NCI-H82 treated with DMSO at 0.1 percent for 48 hours (cell line): ENCODE measurements around the gene RAD21L1.
A peak's percentile ranks its signal among the peaks of the same experiment; 100 is the strongest.
"Not testable (repeated sequence)": the region's sequence is repeated elsewhere in the genome, so short reads cannot be mapped to it uniquely, and the experiment has no call there.

Source experiments
- DNase-seq: peaks from one replicate; lab custom pipeline; 2025; ENCODE audit not compliant: unreplicated experiment; lab: John Stamatoyannopoulos, UW

Gene RAD21L1

DNA sequence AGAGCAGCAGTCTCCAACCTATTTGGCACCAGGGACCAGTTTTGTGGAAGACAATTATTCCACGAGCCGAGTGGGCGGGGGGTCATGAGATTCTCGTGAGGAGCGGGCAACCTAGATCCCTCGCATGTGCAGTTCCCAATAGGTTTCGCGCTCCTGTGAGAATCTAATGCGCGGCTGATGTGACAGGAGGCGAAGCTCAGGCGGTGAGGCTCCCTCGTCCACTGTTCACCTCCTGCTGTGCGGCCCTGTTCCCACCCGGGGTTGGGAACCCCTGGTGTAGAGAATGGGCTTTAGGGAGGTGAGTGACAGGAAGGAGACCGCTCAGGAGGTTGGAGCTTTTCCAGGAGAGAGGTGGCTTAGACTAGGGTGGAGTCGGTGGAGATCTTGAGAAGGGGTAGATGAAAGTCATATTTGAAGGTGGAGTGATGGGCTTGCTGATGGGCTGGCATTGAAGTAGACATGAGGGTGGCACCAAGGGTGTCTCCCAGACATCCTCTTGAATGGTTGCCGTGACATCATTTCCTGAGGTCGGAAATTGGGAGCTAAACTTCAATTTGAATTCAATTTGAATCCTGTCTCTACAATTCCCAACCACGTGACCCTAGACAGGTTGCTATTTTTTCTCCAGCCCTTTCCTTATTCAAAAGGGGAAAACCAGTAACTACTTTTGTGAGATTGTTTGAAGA lies 1.5 kb upstream of the RAD21L1 start:
- no peak for DNase-seq

DNA sequence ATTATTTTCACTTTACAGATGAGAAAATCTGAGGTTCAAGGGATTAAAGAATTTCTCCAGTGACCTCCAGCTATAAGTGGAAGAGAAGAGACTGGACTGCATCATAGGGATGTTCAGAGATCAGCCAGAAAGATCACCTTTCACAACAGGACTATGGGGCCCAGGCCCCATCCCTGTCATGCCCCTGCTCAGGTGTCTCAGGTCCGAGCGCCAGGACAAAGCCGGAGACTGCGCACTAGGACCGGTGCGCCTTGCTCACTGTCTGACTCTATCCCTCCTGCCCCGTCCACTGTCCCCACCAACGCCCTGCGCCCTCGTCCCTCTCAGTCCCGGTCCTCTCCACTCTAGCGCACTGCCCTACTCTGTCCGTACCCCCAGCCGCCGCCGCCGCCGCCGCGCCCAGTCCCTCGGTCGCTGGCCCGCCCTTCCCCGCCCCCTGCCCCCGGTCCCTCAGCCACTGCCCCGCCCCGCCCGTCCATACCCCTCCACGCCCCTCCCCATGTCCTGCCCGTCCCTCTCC lies 521 bp upstream of the RAD21L1 start:
- DNase-seq = peak; percentile 51

DNA sequence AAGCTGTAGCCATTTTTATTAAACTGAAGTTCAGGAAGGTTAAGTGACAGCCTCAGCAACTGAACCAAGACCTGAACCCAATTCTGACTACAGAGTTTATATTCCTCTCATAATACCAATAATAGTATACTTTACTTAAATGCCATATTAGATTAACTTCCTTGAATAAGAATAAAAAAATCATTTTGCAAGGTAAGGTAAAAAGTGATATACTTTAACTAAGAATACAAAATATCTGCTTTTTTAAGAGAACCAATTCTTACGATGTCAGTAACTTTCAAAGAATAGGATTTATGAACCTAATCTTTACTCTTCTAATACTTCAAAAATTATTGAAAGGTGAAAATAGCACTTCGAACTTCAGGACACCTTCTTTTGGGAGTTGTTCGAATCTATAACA lies 3.7 kb downstream of the RAD21L1 start:
- no peak for DNase-seq

DNA sequence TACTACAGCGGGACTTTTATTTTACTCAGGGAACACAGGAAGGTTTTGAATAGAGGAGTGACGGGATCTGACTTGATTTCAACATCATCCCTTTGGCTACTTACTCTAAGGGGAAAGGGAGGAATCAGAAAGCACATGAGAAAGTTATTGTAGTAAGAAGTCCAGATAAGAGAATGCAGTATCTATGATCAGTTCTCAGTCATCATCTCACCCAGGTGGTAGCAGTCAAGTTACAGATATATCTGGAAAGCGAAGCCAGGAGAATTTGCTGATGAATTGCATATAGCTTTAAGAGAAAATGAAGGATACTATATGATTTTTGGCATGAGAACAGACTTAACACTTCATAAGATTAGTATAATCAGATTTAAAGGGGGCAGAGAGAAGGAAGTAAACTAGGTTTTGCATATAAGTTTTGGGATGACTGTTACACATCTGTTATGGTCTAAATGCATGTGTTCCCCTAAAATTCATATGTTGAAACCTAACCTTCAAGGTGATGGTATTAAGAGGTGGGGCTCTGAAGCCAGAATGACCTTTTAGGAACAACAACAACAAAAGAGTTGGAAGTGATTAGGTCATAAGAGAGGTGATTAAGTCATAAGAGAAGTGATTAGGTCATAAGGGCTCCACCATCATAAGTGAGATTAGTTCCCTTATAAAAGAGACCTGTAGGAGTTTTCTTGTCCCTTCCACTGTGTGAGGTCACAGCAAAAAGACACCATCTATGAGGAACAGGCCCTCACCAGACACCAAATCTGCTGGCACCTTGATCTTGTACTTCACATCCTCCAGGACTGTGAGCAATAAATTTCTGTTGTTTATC lies 6.7 kb downstream of the RAD21L1 start:
- DNase-seq = no peak

GRCh38 chr20:1240549-1240948 lies 14.7 kb downstream of the RAD21L1 start:
- DNase-seq = no peak

DNA sequence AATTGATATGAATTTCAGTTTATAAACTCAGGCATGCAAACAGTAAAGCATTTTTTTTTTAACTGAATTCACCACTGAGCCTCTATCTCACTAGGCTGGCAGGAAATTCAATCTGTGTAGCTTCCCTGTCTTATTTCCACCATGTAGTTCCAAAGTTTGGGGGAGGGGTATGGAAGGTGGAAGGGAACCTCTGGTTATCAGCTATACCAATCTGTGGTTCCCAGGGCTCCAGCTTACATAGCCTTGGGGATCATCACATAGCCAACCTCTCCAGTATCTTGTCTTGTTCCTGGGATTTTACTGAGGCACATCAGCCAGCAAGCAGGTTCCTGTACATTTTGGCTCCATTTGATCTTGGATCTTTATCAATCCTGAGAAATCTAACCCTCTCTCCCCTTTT lies 15.6 kb downstream of the RAD21L1 start:
- no peak for DNase-seq

DNA sequence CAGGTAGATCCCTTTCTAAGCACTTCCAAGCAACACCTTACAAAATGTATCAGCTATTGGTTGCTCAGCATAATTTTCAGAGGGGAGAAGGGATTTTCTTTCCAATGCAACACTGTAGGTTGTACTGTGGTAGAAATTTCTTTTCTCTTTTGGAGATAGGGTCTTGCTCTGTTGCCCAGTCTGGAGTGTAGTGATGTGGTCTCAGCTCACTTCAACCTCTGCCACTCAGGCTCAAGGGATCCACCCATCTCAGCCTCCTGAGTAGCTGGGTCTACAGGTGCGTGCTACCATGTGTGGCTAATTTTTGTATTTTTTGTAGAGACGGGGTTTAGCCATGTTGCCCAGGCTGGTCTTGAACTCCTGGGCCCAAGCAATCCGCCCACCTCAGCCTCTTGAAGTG lies 16.3 kb downstream of the RAD21L1 start:
- DNase-seq = no peak

- no peak for DNase-seq
These were observed 16.7 kb downstream of the RAD21L1 start for GRCh38 chr20:1242530-1242929.

DNA sequence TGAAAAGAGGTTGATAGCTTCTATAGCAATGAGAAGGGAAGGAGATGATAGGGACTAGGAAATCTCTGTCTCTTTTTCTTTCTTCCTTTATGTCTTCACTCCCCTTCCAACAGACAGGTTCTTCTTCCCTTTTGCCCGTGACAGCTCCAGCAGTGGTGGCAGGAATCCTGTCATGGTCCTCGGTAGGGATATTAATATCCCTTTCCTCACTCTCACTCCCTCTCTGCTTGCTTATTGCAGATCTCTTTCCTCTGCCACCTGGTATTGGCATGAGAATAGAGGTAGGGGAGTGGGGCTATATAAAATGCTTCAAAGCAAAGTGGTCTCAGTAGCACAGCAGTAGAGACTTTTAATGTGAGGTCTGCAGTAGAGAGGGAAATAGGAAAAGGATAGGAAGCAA lies 19.7 kb downstream of the RAD21L1 start:
- no peak for DNase-seq

- DNase-seq = no peak
These were observed 21.8 kb downstream of the RAD21L1 start for GRCh38 chr20:1247689-1248088.

DNA sequence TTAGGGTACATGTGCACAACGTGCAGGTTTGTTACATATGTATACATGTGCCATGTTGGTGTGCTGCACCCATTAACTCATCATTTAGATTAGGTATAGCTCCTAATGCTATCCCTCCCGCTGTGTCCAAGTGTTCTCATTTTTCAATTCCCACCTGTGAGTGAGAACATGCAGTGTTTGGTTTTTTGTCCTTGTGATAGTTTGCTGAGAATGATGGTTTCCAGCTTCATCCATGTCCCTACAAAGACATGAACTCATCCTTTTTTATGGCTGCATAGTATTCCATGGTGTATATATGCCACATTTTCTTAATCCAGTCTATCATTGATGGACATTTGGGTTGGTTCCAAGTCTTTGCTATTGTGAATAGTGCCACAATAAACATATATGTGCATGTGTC lies 24.4 kb downstream of the RAD21L1 start:
- DNase-seq = not testable (repeated sequence)

DNA sequence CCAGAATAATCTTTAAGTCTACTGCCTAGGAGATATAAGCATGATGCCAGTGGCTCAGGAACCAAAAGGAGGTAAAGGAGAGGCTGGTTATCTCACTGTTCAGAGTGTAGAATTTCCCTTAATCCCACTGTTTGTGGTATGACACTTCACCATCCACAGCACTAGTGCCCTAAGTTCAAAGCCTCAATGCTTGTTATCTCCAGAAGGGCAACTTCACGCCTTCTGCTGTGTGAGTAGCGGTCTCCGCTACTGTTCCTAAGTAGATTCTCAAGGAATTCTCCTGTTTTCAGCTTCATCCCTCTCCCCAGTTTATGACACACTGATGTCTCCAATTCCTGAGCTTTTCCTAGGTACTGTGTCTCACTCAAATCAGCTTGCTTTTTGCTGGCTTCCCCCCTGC lies 26.6 kb downstream of the RAD21L1 start:
- no peak for DNase-seq

DNA sequence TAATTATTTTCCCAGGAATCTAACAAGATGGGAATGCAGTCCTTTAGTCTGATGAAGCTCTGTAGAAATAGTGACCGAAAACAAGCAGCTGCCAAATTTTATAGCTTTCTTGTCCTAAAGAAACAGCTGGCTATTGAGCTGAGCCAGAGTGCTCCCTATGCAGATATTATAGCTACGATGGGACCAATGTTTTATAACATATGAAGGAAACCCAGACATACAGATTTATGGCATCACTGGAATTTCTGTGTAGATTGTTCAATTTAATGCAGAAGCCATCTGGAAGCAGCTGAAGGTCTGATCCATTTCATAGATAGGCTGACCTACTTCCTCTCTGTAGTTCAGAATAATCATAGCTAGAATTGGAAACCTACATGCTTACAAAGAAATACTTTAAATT lies 28.4 kb downstream of the RAD21L1 start:
- no peak for DNase-seq

GRCh38 chr20:1255675-1256074 lies 29.8 kb downstream of the RAD21L1 start:
- no peak for DNase-seq

DNA sequence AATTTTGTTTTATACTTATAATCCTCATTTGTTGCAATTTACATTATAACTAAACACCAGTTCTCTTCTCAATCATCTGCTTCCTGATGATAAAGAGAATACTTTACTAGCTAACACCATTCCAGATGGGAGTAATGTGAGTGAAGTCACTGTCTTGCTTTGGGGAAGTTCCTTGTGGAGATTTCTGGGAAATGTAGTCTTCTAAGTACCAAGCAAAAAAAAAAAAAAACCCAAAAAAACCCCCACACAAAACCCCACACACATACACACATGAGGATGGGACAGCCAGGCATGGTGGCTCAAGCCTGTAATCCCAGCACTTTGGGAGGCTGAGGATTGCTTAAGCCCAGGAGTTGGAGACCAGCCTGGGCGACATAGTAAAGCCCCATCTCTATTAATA lies 38.0 kb downstream of the RAD21L1 start:
- DNase-seq = no peak

- peak; percentile 80 for DNase-seq
These were observed 38.9 kb downstream of the RAD21L1 start for GRCh38 chr20:1264727-1265126.

- DNase-seq = no peak
These were observed 39.5 kb downstream of the RAD21L1 start for GRCh38 chr20:1265226-1265915.

- no peak for DNase-seq
These were observed 40.0 kb downstream of the RAD21L1 start for GRCh38 chr20:1265916-1266166.

DNA sequence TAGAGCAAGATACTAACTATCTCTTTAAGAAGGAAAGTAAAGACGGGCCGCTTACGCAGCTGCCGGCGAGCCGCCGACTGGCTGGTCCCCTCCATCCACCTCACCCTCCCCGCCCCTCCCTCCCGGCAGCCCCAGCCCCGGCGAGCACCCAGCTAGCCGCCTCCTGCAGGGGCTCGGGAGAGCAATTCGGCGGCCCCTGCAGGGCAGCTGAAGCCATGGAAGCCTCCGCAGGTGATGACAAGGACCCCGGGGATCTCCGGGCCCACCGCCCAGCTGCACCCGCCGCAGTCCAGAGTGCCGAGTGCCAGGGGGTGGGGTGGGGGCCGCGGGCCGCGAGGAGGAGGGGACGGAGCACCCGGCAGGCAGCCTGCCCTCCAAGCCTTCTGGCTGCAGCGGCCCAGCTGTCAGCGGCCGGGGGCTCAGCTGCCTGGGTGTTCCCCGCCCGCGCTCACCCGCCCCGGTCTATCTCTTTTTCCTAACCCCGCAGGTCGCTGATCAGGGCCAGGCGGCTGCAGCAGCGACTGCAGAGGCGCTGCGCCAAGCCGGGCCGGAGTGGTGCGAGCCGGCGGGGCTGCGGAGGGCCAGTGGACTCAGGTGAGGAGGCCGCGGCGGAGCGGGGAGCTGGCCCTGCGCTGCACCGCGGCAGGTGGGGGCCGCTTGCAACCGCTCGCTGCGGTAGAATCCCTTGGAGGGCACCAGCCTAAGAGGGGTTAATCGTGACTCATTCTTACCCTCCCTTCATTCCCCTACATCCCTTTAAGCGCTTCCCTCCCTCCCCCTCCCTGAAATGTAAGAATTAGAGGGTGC lies 40.5 kb downstream of the RAD21L1 start, which contains the start of gene SNPH:
SNPH (plus strand) TSS at position 128 of the 807 bp plus-strand sequence. CDS start 29,946 bp downstream, outside the sequence.
- peak; percentile 20 for DNase-seq

DNA sequence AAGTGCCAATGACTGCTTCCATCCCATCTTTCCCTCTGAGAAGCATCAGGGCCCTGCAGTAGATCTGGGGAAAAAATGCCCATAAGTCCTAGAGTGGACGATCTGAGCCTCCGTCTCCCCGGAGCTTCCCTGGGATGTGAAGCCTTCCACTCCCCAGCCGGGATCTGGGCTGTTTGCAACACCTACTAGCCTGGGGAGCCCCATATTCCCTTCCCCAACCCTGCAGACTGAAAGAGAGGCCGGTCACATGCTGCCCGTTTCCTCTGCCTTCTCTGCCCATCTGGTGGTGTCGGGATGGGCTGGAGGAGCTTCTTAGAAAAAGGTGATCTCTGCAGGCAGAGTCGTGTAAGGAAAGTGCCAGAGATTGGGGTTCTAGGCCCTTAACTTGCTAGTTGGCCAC lies 41.3 kb downstream of the RAD21L1 start:
- no peak for DNase-seq

DNA sequence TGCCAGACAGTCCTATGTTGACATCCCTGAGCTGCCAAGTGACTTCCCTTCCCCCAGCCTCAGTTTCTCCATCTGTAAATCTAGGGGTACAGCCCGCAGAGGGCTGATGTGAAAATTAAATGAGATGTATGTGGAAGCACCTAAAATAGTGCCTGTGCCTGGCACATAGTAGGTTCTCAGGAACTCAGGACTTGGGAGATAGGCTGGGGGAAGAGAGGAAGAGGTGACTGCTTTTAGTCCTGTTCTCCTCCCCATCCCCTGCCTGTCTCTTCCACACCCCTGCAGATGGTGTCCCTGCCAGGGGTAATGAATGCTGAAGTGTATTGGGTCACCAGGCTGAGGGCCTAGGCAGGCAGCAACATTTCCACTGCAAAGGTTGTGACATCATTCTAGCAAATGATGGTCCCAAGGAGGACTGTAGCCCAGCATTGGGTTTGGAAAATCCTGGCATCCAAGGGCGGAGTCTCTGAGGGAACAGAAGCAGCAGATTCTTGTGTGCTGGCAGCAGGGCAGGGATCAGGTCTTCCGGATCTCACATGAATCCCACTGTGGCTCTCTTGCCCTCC lies 42.0 kb downstream of the RAD21L1 start:
- no peak for DNase-seq
